GM18499 (cell line): ENCODE results near the gene HIVEP2.
"Not testable (repeated sequence)": the region's sequence is repeated elsewhere in the genome, so short reads cannot be mapped to it uniquely, and the experiment has no call there.

Source experiments
- ATAC-seq: cut with Tn5 transposase; IDR thresholded peaks from one replicate; pipeline ENCODE4 v1.9.1; 2021; ENCODE audit warnings: moderate number of reproducible peaks; ENCODE audit not compliant: insufficient read depth, unreplicated experiment

HIVEP2 gene, protein sequence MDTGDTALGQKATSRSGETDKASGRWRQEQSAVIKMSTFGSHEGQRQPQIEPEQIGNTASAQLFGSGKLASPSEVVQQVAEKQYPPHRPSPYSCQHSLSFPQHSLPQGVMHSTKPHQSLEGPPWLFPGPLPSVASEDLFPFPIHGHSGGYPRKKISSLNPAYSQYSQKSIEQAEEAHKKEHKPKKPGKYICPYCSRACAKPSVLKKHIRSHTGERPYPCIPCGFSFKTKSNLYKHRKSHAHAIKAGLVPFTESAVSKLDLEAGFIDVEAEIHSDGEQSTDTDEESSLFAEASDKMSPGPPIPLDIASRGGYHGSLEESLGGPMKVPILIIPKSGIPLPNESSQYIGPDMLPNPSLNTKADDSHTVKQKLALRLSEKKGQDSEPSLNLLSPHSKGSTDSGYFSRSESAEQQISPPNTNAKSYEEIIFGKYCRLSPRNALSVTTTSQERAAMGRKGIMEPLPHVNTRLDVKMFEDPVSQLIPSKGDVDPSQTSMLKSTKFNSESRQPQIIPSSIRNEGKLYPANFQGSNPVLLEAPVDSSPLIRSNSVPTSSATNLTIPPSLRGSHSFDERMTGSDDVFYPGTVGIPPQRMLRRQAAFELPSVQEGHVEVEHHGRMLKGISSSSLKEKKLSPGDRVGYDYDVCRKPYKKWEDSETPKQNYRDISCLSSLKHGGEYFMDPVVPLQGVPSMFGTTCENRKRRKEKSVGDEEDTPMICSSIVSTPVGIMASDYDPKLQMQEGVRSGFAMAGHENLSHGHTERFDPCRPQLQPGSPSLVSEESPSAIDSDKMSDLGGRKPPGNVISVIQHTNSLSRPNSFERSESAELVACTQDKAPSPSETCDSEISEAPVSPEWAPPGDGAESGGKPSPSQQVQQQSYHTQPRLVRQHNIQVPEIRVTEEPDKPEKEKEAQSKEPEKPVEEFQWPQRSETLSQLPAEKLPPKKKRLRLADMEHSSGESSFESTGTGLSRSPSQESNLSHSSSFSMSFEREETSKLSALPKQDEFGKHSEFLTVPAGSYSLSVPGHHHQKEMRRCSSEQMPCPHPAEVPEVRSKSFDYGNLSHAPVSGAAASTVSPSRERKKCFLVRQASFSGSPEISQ (N-terminal part only)

DNA sequence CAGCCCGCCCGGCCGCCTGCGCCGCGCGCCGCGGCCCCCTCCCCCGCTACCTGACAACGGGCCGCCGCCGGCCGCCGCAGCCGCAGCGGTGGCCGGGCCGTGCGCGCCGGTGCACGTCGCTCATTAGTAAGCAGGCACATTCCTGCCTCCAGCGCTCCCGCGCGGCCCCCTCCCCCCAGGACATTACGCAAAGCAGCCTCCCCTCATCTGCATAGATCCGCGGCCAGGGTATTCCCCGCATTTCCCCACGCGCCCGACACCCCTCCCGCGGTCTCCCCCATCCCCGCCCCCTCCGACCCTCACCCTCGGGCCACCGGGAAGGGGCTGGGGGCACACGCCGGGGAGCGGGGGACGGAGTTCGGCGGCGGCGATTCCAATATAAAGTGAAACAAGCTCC is at the start of gene HIVEP2:
Gene HIVEP2 (minus strand): TSS at position 128 of the 397 bp plus-strand sequence. CDS start 170,438 bp downstream, outside the sequence.
- no peak for ATAC-seq

DNA sequence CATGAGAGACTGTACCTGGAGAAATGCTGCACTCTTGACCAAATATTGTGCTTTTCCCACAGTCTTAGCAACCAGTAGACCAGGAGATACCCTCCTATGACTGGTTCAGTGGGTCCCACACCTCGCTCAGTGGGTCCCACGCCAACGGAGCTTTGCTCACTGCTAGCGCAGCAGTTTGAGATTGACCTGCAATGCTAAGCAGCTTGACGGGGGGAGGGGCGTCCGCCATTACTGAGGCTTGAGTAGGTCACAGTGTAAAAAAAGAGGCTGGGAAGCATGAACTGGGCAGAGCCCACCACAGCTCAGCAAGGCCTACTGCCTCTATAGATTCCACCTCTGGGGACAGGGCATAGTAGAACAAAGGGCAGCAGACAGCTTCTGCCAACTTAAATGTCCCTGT is 49.0 kb upstream of the HIVEP2 start:
- no peak for ATAC-seq

DNA sequence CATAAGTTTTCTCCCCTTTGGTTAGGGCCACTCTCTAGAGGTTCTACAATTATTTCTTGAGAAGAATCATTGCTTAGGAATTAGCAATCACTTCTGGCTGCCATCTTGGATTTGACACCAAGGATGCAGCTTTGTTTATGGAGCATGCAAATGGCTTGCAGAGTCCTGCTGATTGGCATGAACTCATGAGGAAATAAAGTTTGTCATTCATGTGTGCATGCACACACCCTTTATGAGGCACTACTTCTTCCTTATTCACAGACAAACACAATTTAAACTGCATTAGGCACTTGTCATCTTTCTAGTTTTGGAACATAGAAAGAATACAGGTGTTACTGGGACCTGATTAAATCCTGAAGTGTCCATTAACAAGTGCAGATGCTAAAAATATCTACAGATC is 42.5 kb upstream of the HIVEP2 start:
- no peak for ATAC-seq

DNA sequence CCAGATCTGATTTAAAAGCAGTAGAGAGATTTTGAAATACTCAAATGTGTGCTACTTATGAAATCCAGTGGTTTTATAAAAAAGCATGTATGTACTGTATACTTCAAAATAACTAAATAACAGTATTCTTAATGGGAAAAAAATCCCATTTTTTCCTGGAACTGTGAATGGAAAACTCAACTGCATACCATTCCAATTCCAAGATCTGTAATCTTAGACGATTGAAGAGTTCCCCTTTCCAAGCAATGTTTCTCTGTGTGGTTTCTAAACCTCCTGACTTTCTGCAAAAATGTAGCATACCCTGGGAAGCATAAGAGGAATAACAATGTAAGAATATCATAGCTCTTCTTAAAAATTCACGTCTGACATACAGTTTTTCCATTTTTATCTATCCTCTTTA is 40.3 kb upstream of the HIVEP2 start:
- no peak for ATAC-seq

DNA sequence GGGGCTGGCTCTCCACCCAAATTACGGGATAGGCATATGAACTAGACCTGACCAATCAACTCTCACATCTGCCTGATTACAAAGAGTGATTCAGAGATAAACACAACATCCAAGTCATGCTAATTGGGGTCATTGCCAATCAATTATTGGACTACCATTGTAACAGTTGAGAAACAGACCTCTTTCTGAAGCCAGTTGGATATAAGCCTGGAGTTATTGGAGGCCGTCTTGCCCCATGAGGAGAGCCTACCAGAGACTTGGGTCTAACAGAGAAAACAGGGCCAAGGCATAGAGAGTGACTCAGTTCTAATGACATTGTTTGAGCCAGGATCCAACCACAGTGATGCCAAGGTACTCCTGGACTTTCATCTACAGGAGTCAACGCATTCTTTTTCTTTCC is 39.4 kb upstream of the HIVEP2 start:
- no peak for ATAC-seq

DNA sequence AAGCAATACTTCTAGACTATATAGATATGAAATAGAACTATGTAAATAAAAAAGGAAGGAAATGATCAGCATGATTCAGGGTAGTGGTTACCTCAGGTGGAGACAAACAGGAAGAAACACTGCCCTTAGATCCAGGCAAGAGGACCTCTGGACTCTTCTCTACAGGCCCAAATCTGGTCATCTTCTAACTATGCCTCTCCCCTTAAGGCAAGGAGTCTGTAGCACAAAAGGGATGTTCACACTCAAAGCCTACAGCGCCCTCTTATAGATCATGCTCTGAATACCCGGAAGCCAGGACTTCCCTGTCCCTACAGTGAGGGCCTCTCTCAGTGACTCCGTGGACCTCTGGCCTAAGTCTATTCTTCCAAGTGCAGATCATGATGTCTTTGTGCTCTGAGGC is 30.4 kb upstream of the HIVEP2 start:
- ATAC-seq, result no peak

DNA sequence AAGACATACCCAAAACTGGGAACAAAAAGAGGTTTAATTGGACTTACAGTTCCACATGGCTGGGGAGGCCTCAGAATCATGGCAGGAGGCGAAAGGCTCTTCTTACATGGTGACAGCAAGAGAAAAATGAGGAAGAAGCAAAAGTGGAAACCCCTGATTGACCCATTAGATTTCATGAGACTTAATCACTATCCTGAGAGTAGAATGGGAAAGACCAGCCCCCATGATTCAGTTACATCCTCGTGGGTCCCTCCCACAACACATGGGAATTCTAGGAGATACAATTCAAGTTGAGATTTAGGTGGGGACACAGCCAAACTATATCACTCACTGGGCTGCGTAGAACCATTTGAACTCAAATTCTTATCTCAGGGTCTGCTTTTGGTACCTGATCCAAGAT is 26.0 kb upstream of the HIVEP2 start:
- not testable (repeated sequence) for ATAC-seq

DNA sequence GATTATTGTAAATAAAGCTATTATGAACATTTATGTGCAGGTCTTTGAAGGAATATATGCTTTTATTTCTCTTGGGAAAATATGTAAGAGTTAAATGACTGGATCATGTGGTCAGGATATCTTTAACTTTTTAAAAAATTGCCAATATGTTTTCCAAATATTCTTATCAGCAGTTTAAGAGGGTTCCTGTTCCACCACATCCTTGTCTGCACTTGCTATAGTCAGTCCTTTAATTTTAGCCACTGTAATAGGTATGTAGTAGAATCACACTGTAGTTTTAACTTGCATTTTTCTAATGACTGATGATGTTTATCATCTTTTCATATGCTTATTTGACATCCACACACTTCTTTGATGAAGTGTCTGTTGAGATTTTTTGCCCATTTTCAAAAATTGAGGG is 23.6 kb upstream of the HIVEP2 start:
- ATAC-seq, result no peak

DNA sequence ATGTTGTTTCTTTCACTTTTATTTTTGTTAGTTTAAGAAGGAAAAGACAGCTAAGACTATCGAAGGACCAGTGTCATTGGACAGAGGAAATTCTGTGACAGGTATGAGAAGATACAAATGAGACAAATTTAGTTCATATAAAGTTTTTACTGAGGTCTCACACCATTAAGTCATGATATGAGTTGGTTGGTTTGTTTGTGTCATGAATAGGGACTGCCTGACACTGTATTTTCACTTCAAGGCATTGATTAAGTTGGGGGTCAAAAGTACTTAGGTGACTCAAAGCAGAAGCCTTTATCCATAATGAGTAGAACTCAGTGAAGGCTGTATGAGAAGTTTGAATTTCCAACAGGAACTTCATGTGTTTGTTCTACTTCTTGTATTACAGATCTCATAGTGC is 21.3 kb upstream of the HIVEP2 start:
- ATAC-seq, result no peak

DNA sequence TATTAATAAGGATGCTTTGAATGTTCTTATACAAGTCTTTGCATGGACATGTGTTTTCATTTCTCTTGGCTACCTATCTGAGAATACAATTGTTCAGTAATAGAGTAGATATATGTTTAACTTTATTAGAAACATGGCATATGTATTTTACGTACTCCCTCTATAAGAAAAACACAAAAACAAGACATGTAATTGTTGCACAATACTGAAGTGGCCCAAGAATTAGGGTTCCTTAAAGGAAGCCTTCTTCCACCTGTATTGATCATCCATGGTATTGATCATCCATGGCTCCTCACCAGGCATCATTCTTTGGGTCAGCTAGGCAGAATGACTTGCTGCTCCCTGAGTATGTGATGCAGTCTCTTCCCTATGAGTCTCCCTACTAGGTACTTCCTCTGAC is 20.2 kb upstream of the HIVEP2 start:
- no peak for ATAC-seq

DNA sequence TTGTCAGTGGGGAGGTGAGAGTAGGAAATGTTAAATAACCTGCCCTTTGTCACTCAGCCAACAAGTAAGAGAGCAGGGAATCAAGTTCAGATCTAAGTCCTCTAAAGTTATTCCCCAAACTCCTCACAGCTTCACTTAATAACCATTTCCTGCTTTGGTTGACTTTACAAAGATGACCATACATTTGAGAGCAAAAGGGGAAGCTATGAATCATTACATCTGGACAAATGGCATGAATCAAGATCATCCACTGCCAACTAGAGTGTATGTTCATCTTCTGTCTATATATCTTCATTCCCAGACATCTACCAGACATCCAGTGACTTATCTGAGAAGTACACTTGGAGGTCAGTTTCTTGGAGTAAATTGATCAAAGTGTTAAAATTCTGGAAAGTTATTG is 15.1 kb upstream of the HIVEP2 start:
- ATAC-seq, result no peak

DNA sequence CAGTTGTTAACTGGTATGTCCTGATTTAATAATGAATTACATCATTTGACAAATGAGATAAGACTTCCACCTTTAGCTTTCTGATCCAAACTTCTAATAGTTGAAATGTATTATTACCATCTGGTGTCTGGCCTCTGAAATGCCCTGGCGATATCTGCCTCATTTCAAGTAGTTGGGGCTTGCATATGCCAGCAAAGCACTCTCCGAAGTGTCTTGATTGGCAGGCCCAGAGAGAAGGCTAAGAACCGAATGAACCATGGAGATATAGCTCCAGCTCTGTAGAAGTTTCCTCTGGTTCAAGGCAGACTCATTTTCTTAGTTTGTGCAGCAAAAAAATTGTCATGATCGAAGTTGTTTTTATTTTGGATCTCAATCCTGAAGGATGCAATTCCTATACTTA is 13.4 kb upstream of the HIVEP2 start:
- no peak for ATAC-seq

DNA sequence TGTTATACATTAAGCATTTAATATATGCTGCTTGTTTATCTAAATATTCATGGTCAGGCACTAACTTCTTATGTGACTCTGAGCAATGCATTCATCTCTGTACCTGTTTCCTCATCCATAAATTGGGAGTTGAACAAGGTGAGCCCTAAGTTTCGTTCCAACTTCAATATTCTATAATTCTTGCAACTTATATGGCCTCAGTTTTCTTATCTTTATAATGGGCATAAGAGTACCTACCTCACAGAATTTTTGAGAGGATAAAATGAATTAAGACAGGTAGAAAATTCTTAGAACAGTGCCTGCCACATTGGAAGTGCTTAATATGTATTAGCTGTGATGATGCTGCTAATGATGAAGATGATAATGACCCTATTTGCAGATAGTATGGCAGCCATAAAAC is 11.8 kb upstream of the HIVEP2 start:
- no peak for ATAC-seq

DNA sequence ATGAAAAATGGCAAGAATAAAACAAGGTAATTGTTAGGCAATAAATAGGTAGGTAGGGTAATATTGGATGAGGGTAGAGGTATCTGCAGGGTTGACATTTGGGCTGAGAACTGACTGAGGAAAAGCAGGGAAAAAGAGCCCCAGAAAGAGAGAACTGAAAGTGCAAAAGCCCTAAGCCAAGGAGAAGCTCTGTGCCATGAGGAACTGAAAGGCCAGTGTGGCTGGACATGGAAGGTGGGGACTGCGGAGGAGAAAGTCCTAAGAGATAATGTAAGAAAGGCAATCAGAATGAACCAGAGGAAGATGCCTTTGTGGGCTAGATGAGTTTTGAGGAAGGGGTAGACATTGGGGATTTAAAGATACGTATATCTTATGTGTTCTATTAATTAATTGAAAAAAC is 9.9 kb upstream of the HIVEP2 start:
- ATAC-seq, result no peak

DNA sequence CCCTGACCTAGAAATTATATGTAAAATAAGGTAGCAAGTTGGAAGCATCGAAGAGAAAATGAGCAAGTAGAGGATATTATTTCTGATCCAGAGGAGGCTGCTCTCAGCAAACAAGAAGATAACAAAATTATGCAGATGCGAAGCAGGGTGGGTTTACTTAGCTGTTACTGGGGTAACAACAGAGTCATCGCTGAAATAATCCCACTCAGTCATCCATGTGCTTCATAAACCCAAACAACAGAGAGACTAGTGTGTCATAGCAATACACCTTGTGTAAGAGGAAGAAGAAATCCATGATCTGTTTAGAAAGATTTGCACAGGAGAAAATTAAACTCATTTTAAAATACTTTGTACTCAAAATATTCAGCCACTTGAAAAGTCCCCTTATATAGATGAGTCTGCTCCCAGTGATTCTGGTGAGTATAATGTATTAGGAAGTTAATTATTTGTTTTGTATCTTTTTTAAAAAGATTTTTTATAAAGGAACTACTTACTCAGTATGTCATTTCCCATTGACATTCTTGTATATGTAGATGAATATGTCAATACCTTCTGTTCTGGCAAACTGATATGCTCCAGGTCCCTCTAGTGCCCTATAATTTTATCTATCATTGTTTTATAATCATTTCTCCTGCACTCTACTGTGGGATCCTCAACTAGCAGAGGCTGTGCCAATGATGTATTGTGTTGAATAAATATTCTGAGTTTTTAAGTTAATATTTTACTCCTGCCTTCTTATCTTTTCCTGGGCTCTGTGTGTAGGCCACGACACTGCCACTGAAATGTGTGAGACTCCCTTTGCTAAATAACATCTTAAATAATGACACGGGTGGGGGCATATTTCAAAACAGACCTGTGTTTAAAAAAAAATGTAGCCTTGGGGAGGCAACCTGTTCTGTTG is 8.6 kb upstream of the HIVEP2 start:
- no peak for ATAC-seq

DNA sequence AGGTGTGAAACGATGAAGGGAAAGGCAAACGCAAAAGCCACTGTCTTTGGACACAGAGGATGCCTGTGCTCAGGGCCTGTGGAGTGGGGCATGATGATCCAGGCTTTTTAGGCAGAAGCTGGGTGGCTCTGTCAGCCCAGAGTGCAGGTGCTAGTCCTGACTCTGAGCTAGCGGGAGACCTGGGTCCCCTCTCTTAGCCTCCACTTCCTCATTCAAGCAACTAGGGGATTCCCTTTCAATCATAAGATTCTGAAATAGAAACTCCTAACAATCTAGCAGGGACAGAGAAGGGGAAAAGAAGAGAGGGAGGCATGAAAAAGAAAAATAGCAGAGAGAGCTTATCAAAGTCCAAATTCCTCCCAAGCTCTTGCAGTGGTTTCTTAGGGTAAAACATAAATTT is 7.6 kb upstream of the HIVEP2 start:
- peak; percentile 55 for ATAC-seq

DNA sequence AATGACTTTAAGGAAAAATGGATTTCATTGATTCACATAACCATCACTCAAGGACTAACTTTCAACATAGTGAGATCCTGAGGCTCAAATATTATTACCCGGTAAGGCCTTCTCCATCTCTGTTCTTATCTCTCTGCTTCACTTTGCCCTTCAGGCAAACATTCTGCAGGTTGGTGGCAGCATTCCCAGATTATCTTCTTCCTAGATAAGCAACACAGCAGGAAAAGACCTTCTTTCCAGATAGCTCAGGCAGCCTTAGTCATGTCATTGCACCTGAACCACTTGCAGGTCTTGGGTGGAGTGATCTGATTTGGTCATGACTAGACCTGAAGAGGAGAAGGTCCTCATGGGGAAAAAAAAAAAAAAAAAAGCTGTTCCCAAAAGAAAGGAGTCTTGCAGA is 5.3 kb upstream of the HIVEP2 start:
- no peak for ATAC-seq

DNA sequence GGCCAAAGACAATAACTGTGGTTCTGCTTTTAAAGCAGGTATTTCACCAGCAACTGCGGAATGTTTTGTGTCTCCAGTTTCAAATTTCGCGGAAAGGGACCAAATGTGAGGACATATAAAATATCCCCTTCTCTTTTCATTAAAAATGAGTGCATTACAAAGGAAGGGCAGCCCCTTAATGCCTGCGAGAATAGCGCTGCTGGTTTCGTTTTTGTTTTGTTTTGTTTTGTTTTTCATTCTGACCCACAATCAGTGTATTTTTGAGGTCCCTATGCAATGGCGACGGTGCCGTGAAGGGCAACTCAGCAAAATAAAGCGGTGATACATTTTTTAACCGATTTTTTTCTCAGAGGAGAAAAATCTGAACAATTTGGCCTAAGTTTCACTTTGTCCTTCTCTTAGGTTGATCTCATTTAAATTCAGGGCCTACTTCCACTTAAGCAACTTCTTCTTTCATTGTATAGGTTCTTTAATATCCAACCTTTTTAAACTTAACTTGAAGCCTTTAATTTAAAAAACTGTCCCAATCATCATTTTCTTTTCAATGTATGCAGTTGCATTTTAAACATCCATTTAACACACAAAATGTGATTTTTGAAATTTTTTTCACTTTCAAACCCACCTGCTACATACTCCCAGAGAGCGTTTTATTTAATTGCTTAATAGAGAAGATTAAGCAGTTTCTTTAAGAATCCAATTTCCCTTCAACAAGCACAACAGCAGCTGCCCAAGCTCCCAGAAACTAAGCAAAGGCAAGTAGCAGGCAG is 2.9 kb upstream of the HIVEP2 start:
- ATAC-seq, result peak; percentile 22

DNA sequence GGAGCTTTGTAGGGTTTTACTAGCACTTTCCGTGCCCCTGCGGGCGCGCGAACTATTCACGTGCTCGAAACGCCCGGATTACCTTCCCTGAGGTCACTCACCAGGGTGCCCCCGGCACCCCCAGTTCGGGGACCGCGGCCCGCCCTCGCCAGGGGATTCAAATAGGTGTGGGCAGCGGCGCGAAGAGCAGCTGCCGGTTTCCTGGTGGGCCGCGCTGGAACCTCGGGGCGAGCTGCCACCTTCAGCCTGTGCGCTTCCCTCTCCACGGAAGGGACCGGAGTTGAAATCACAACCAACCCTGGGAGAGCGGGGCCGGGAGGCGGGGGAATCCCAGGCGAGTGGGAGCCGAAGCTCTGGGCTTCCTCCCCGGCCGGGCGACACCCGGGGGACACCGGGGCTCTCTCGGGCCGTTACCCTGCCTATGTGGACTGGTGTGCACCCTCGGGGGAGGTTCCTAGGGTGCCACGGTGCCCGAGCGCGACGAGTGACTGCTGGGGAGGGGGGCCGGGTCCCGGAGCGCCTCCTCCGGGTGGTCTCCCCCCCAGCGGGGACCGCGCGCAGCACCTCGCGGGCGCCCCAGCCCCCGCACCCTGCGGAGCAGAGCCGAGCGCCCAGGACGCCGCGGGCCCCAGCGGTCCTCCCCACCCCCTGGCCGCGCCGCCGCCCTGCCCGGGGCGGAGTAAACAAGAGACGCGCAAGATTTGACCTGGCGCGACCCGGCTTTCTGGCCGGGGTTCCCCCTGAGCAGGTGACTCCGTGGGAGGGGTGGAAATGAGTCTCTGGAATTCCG is 2.1 kb upstream of the HIVEP2 start:
- ATAC-seq, result peak; percentile 29
